Tibial artery (tissue), 4 donors: ENCODE results near the gene RNF223.

ENCODE experiments used
- DNase-seq, 2 donors: peaks; one replicate each; pipeline ENCODE4 v3.0.0-alpha.2; 2019
- H3K27ac ChIP-seq, 2 donors: fragments of 200-600 bp; sonication (generic) in 1 of 2; 1 replicate in 1 of 2; 2 replicates in 1 of 2; pipeline ENCODE4 v1.5.1; 2018 to 2019; ENCODE audit warnings: mild to moderate bottlenecking in 1 of 2
- H3K27me3 ChIP-seq, 2 donors: fragments of 200-600 bp; sonication (generic) in 1 of 2; one replicate each; pipeline versions ENCODE4 v1.5.1 to v1.6.0; 2016 to 2019
- H3K36me3 ChIP-seq, 3 donors: fragments of 200-600 bp; sonication (generic) in 2 of 3; one replicate each; pipeline ENCODE4 v1.5.1; 2016 to 2019; ENCODE audit warnings: mild to moderate bottlenecking in 2 of 3
- H3K4me1 ChIP-seq, 4 donors: fragments of 200-600 bp; sonication (generic) in 2 of 4; 1 replicate in 3 of 4; 2 replicates in 1 of 4; pipeline ENCODE4 v1.5.1; 2016 to 2019
- H3K4me3 ChIP-seq, 2 donors: fragments of 200-600 bp; sonication (generic) in 1 of 2; 1 replicate in 1 of 2; 2 replicates in 1 of 2; pipeline ENCODE4 v1.5.1; 2018 to 2019; ENCODE audit warnings: mild to moderate bottlenecking in 2 of 2
- H3K9me3 ChIP-seq, 3 donors: fragments of 200-600 bp; sonication (generic) in 1 of 3; one replicate each; pipeline ENCODE4 v1.5.1; 2016 to 2019
- CTCF ChIP-seq, 2 experiments: fragments of 200-600 bp in 1 of 2; fragments of 450-650 bp in 1 of 2; IDR thresholded peaks; one replicate each; pipeline ENCODE4 v1.5.1; 2017 to 2019; ENCODE audit warnings: antibody characterized with exemption in 2 of 2, mild to moderate bottlenecking in 1 of 2, moderate library complexity in 1 of 2
- intact Hi-C: fragments of 100-400 bp; cut with DNase I; formaldehyde crosslinking; loops from one replicate; pipeline ENCODE4 v1.15.0; 2023; ENCODE audit warnings: low total_unique reads

Gene RNF223

GRCh38 chr1:1053682-1054081, 20.4 kb downstream of the RNF223 start:
- Histone ChIP-seq H3K4me1 (peaks cover 0 to 5% (median 3%) of the 10 kb centered on the region in 4 donors), H3K27me3 (peaks cover 0 to 24% of the 10 kb centered on the region in 2 donors), H3K36me3 (peaks cover 0 to 62% (median 20%) of the 10 kb centered on the region in 3 donors), H3K9me3 (no peaks in the 10 kb centered on the region), H3K4me3 (no peak overlapping the region), H3K27ac (no peak overlapping the region)
- no peak for TF ChIP-seq CTCF (IDR thresholded peaks at IDR 0.05)
- intact Hi-C loops = no loop called here
- DNase-seq = no peak

GRCh38 chr1:1053022-1053421, 21.1 kb downstream of the RNF223 start:
- Histone ChIP-seq H3K36me3 (peaks cover 0 to 65% (median 20%) of the 10 kb centered on the region in 3 donors), H3K27ac (no peak overlapping the region), H3K27me3 (peaks cover 0 to 17% of the 10 kb centered on the region in 2 donors), H3K9me3 (no peaks in the 10 kb centered on the region), H3K4me3 (no peak overlapping the region), H3K4me1 (no peaks in the 10 kb centered on the region)
- intact Hi-C loops = no loop called here
- no peak for DNase-seq
- TF ChIP-seq CTCF (IDR thresholded peaks at IDR 0.05) = no peak

GRCh38 chr1:1052003-1052840, 21.9 kb downstream of the RNF223 start:
- no peak for DNase-seq
- no peaks in the 10 kb centered on the region for H3K9me3 ChIP-seq
- peaks cover 0 to 9% of the 10 kb centered on the region in 2 donors for H3K27me3 ChIP-seq
- TF ChIP-seq CTCF (IDR thresholded peaks at IDR 0.05) = no peak
- no peaks in the 10 kb centered on the region for H3K4me1 ChIP-seq
- H3K27ac ChIP-seq = no peak overlapping the region
- H3K4me3 ChIP-seq = no peak overlapping the region
- intact Hi-C loops = no loop called here
- H3K36me3 ChIP-seq = peaks cover 0 to 73% (median 23%) of the 10 kb centered on the region in 3 donors

GRCh38 chr1:1051127-1051810, 22.8 kb downstream of the RNF223 start:
- H3K4me3 ChIP-seq = no peak overlapping the region
- no peaks in the 10 kb centered on the region for H3K9me3 ChIP-seq
- H3K27me3 ChIP-seq = no peaks in the 10 kb centered on the region
- no peak for DNase-seq
- intact Hi-C loops = no loop called here
- peaks cover 0 to 83% (median 33%) of the 10 kb centered on the region in 3 donors for H3K36me3 ChIP-seq
- no peak overlapping the region for H3K27ac ChIP-seq
- no peak for TF ChIP-seq CTCF (IDR thresholded peaks at IDR 0.05)
- H3K4me1 ChIP-seq = no peaks in the 10 kb centered on the region

GRCh38 chr1:1050577-1051052, 23.5 kb downstream of the RNF223 start:
- no peak overlapping the region for H3K4me3 ChIP-seq
- no peak for DNase-seq
- H3K27ac ChIP-seq = no peak overlapping the region
- H3K27me3 ChIP-seq = no peaks in the 10 kb centered on the region
- TF ChIP-seq CTCF (IDR thresholded peaks at IDR 0.05) = no peak
- no peaks in the 10 kb centered on the region for H3K9me3 ChIP-seq
- H3K36me3 ChIP-seq = peaks cover 0 to 89% (median 39%) of the 10 kb centered on the region in 3 donors
- intact Hi-C loops = no loop called here
- H3K4me1 ChIP-seq = no peaks in the 10 kb centered on the region
